Posterior vena cava (tissue), 2 donors: ENCODE results near the gene GPR162. TPM values are rescaled to one million over a fixed set of nuclear protein-coding genes. Genes with fewer than 3 reads are reported as not detected.

Source experiments
- DNase-seq: peaks from one replicate; pipeline ENCODE4 v3.0.0-alpha.2; 2020; ENCODE audit warnings: low spot score
- intact Hi-C, 2 donors: fragments of 100-400 bp; cut with DNase I; formaldehyde crosslinking; loops; one replicate each; pipeline versions ENCODE4 v1.14.1 to v1.14.2; 2022 to 2023
- total RNA-seq, 2 donors: library from RNA; stranded (reverse); fragmentation: NEBNext Ultra II Directional; extraction: Animal tissue kit (Norgen Biotek cat#: 25700); gene quantifications; one replicate each; pipeline ENCODE4 v1.2.1, GENCODE V29; 2021
- donor health status: DM: yes; HTN: yes; CAD: no.
- donor health status: DM: yes; HTN: yes; CAD: no.

The GPR162 gene
- total RNA-seq, 2 donors from 2014 or later, result 3.9 to 5.1 TPM

GRCh38 chr12:6830999-6831398 lies 9.4 kb downstream of the GPR162 start:
- intact Hi-C loops, result no loop called here
- DNase-seq, result no peak

- DNase-seq, result no peak
- intact Hi-C loops, result no loop called here
Measured at GRCh38 chr12:6831450-6831995, 9.9 kb downstream of the GPR162 start.

GRCh38 chr12:6832125-6832524 lies 10.5 kb downstream of the GPR162 start:
- intact Hi-C loops, result no loop called here
- no peak for DNase-seq

GRCh38 chr12:6833189-6833890 lies 11.7 kb downstream of the GPR162 start:
- DNase-seq, result no peak
- intact Hi-C loops, result no loop called here

- no peak for DNase-seq
- intact Hi-C loops, result no loop called here
Measured at GRCh38 chr12:6834254-6834653, 12.6 kb downstream of the GPR162 start.

- no peak for DNase-seq
- intact Hi-C loops, result loop anchor here in 1 of 2 donors (5.0 kb wide), 1 partner anchor 73 kb away; no protein-coding TSS in a partner anchor
Measured at GRCh38 chr12:6834873-6835272, 13.3 kb downstream of the GPR162 start.

GRCh38 chr12:6836851-6837250 lies 15.2 kb downstream of the GPR162 start:
- intact Hi-C loops, result loop anchor here in 1 of 2 donors (5.0 kb wide), 1 partner anchor 75 kb away; no protein-coding TSS in a partner anchor

GRCh38 chr12:6837370-6838060 lies 15.9 kb downstream of the GPR162 start:
- intact Hi-C loops, result loop anchor here in 1 of 2 donors (5.0 kb wide), 1 partner anchor 75 kb away; no protein-coding TSS in a partner anchor
- DNase-seq, result no peak

More at GRCh38 chr12:6836851-6837250, 15.2 kb downstream of the GPR162 start:
- no peak for DNase-seq

GRCh38 chr12:6838854-6839253 lies 17.2 kb downstream of the GPR162 start:
- DNase-seq, result no peak
- intact Hi-C loops, result loop anchor here in 1 of 2 donors (5.0 kb wide), 1 partner anchor 77 kb away; no protein-coding TSS in a partner anchor

GRCh38 chr12:6839482-6840201 lies 18.0 kb downstream of the GPR162 start:
- no peak for DNase-seq
- intact Hi-C loops, result loop anchor here in 1 of 2 donors (5.0 kb wide), 1 partner anchor 77 kb away; no protein-coding TSS in a partner anchor

GRCh38 chr12:6840330-6840729 lies 18.7 kb downstream of the GPR162 start:
- no peak for DNase-seq
- intact Hi-C loops, result no loop called here

GRCh38 chr12:6840761-6841515 lies 19.3 kb downstream of the GPR162 start, which contains the start of gene GNB3:
Gene GNB3 (plus strand): TSS chr12:6840925. CDS start chr12:6841288, 363 bp downstream.
- intact Hi-C loops, result no loop called here
- no peak for DNase-seq

- no peak for DNase-seq
- intact Hi-C loops, result no loop called here
Measured at GRCh38 chr12:6842075-6842474, 20.5 kb downstream of the GPR162 start.

GRCh38 chr12:6843118-6843902 lies 21.7 kb downstream of the GPR162 start:
- DNase-seq, result no peak
- intact Hi-C loops, result no loop called here

- intact Hi-C loops, result no loop called here
- DNase-seq, result no peak
Measured at GRCh38 chr12:6845395-6845794, 23.8 kb downstream of the GPR162 start.

- no peak for DNase-seq
- intact Hi-C loops, result no loop called here
Measured at GRCh38 chr12:6846316-6846869, 24.8 kb downstream of the GPR162 start.

- intact Hi-C loops, result no loop called here
- DNase-seq, result no peak
Measured at GRCh38 chr12:6847676-6848075, 26.1 kb downstream of the GPR162 start.

GRCh38 chr12:6849427-6849826 lies 27.8 kb downstream of the GPR162 start:
- no peak for DNase-seq
- intact Hi-C loops, result no loop called here
